HG02885 (cell line): ENCODE data around the gene CLIP4.

ENCODE experiments used
- ATAC-seq: cut with Tn5 transposase; IDR thresholded peaks from one replicate; pipeline ENCODE4 v1.9.1; 2021; ENCODE audit warnings: mild to moderate bottlenecking; ENCODE audit not compliant: unreplicated experiment, poor library complexity

CLIP4 gene

DNA sequence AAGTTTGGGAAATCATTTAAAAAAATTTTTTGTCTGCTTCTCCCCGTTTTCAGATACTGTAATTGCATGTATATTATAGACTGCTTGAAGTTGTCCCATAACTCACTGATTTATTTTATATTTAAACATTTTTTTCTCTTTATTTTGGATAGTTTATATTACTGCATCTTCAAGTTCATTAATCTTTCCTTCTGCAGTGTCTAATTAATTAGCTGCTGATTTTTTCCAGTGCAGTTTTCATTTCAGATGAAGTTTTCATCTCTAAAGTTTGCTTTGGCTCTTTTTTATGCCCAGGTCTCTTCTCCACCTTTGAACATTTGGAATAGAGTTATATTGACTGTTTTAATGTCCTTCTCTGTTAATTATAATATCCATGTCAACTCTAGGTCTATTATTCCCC is 9.3 kb downstream of the CLIP4 start:
- ATAC-seq = no peak

GRCh38 chr2:29129586-29130281 is 14.5 kb downstream of the CLIP4 start:
- peak; percentile 34 for ATAC-seq

- peak; percentile 60 for ATAC-seq
Observed at GRCh38 chr2:29130295-29130694, 15.1 kb downstream of the CLIP4 start.

DNA sequence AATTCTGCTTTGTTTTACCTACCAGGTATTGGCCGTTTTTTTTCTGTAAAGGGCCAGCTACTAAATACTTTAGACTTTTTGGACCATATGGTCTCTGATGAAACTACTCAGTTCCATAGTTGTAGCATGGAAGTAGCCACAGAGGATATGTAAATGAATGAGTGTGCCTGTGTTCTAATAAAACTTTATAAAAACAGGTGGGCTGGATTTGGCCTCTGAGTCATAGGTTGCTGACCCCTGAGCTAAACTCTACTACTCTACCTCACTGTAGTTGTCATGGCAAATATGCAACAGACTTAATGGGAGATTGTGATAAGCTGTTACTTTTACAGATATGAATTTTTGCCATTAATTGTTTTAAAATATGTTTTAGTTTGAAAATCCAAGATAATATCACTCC is 19.7 kb downstream of the CLIP4 start:
- ATAC-seq = no peak

GRCh38 chr2:29139152-29139551 is 23.9 kb downstream of the CLIP4 start:
- no peak for ATAC-seq

DNA sequence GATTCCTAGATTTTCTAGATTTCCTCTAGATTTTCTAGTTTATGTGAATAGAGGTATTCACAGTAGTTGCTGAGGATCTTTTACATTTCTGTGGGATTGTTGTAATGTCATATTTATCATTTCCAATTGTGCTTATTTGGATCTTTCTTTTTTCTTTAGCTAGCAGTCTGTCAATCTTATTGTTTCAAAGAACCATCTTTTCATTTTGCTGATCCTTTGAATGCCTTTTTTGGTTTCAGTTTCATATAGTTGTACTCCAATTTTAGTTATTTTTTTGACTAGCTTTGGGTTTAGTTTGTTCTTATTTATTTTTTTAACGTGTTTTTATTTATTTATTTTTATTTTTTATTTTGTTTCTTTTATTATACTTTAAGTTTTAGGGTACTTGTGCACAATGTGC is 24.5 kb downstream of the CLIP4 start:
- no peak for ATAC-seq

- no peak for ATAC-seq
Observed at GRCh38 chr2:29143657-29144056, 28.4 kb downstream of the CLIP4 start.

GRCh38 chr2:29146197-29146596 is 31.0 kb downstream of the CLIP4 start:
- ATAC-seq = no peak

GRCh38 chr2:29147963-29148362 is 32.7 kb downstream of the CLIP4 start:
- ATAC-seq = no peak

DNA sequence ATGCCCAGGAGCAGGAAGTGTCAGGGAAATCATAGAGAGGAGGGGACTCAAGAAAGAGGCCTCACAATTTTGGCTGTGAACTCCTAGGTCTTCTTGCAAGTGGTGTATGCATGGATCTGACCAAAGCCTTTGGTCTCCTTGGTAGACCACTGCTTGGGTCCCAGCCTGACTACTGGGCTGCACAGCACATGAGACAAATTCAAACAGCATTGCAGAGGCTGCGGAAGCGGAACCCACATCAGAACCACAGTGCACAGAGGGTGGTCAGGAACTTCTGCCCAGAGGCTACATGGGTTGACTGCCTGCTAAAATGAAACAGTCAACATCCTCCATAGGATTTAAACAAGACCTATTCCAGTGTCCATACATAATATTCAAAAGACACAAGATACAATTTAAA is 39.4 kb downstream of the CLIP4 start:
- no peak for ATAC-seq

DNA sequence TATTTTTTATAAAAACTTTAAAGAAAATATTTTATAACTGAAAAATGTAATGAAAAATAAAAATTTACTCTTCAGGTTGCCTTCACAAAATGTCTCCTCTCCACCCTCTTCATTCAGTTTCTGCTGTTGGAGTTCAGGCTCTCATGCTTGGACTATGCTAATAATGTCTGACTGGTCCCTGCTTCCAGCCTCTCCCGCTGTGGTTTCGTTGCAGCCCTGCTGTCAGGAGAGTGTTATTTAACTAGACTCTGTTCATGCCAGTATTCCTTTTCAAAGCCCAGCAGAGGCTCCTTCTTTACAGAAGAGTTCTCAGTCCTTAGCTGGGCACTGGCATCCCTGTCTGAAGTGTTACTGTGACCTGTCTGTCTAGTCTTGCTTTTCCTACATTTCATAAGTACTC is 40.4 kb downstream of the CLIP4 start:
- no peak for ATAC-seq

- no peak for ATAC-seq
Observed at GRCh38 chr2:29157131-29157530, 41.9 kb downstream of the CLIP4 start.

GRCh38 chr2:29159125-29159524 is 43.9 kb downstream of the CLIP4 start:
- ATAC-seq = no peak

- no peak for ATAC-seq
Observed at GRCh38 chr2:29160184-29160583, 45.0 kb downstream of the CLIP4 start.

GRCh38 chr2:29162204-29162928 is 47.2 kb downstream of the CLIP4 start:
- ATAC-seq = no peak

GRCh38 chr2:29164091-29164846 is 49.1 kb downstream of the CLIP4 start:
- no peak for ATAC-seq

DNA sequence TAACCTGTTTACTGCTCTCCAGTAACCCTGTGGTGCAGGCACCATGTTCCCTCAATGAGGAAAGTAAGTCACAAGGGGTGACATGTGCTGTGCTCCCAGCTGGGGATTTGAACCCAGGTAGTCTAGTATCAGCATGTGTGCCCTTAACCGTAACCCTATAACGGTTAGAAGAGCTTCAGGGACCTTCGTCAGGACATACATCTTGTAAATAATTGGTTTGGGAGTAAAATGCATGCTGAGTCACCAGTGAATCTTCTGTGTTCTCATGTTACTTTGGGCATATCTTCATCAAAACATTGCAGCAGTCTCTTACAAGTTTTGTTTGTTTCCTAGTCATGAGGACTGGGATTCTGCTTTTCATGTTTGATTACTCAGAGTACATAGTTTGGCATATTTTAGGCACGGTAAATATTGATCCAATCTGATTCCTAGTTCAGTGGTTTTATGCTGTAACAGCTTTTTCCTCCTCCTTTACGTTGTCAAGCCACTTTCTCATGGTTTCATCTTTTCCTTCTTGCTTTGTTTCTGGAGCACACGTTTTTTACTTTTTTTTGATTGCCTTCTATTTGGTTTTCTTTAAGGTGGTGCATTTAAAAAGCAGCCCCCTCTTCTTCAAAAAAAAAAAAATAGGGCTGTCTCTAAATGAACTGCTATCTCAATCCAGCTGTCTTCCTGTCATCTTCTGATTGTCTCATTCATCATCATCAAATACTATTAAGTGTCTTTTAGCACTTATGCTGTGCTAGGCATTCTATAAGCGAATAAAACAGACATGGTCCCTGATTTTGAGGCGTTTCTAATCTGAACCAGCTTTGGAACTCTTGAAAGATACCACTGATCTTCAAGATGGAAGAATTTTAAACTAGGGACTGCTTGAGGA is 50.4 kb downstream of the CLIP4 start:
- ATAC-seq = no peak

DNA sequence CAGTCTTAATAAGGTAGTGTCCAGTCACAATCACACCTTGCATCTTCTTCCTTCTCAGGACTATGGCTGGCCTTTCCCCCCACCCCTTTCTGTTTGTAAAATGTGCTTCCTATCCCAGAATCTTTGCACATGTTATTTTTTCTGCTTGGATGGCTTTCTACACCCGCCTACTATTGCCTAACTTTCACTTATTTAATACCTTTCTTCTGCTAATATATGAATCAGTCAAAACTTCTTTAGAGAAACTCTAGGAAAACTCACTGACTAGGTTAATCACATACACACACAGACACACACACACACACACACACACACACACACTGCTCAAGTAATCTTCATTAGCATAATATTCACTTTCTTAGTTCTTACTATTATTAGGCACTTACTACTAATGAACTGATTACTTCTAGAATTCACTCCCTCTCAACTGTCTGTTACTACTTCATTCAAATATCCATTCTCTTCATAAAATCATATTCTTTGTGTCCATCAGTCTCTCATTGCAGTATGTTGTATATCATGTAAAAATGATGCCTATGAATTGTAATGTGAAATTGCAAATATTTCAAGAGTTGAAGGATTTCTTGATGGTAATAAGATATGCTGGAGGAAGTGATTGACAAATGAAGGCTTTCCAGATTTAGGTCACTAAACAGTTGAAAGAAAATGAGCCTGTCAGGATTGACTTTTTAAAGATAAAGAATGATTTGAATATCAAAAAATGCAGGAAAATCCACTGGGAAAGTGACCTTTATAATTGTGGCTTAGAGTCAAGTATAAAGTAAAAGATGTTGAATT is 51.2 kb downstream of the CLIP4 start:
- ATAC-seq = no peak

DNA sequence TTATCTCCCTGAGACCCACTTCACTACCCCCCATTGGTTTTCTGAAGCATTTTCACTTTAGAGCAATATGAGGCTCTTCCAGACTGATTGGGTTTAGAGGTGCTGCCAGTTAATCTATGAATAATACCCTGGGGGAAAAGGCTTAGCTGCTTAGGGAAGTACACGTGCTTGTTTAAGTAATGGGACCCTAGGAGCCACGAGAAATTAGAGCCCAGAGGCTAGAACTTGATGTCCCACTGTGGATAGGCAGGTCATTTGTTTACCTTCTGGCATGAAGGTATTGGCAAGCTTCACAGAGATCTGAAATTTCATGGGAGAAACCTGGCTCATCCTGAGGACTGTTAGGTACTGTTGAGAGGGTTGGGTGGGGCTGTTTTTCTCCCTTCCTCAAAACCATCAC is 59.7 kb downstream of the CLIP4 start:
- no peak for ATAC-seq

GRCh38 chr2:29175338-29175737 is 60.1 kb downstream of the CLIP4 start:
- ATAC-seq = no peak
